NCI-H82 treated with DMSO at 0.1 percent for 48 hours (cell line): ENCODE data around the gene STK32B.
"Not testable (repeated sequence)": the region's sequence is repeated elsewhere in the genome, so short reads cannot be mapped to it uniquely, and the experiment has no call there.

Experiments used
- DNase-seq: peaks from one replicate; lab custom pipeline; 2025; ENCODE audit not compliant: unreplicated experiment; lab: John Stamatoyannopoulos, UW

Gene STK32B

GRCh38 chr4:5250536-5250935, 199.3 kb downstream of the STK32B start:
- DNase-seq = not testable (repeated sequence)

- no peak for DNase-seq
These were observed 205.1 kb downstream of the STK32B start for GRCh38 chr4:5256421-5256820.

DNA sequence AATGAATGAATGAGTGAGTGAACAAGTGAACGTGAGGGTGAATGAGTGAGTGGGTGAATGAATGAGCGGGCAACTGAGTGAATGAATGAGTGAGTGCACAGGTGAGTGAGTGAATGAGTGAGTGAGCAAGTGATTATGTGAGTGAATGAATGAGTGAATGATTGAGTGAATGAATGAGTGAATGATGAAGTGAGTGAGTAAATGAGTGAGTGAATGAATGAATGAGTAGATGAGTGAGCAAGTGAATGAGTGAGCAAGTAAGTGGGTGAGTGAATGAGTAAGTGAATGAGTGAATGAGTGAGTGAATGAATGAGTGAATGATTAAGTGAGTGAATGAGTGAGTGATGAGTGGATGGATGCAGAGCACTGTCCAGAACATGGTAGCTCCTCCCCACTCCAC, 205.8 kb downstream of the STK32B start:
- DNase-seq = no peak

DNA sequence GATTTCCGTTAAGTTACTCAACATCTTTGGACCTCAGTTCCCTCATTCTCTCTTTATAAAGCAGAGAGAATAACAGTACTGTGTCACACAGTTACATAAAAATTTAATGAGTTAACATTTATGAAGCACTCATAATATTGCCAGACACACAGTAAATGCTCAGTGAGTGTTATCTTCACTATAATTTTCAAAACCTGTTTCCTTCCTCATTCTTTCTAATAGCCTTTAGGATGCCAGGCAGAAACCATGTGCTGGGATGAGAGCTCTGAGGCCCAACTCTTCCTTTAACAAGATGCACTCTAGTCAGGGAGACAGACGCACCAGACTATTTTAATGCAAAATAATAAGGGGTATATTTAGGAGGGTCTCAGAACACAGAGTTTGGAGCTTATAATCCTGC, 208.2 kb downstream of the STK32B start:
- DNase-seq = no peak

DNA sequence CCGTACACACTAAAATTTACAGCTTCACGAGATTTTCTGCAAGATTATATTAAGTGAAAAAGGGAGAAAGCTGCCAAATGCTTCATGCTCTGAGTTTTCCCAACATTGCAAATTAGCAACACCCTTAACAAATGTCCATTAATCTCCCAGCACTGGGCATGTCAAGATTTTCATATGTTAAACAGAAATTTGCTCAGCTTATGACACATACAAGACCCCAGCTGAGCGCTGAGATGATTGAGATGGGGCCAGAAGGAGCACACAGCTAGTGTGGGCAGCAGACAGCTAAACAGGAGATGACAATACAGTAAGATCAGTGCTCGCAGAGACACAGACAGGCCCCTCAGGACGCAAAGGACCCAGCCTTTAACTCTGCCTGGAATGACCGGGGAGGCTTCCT, 208.8 kb downstream of the STK32B start:
- no peak for DNase-seq

DNA sequence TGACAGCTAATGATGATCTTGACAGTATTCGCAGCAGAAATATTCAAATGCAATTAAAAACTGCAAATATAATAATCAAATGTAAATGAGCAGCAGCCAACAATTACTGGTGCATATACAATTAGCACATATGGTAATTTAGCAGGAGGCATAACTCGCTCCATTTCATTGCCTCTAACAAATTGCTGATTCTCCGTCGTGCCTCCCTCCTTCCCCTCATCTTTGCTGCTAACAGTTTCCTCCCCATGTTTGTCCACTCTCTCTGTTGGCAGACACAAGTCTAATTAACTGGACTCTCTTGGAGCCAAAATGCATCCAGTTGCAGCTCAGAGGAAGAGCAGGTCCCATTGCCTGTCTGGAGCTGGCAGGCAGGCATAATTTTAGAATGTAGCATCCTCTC, 210.6 kb downstream of the STK32B start:
- DNase-seq = no peak

- DNase-seq = no peak
These were observed 215.7 kb downstream of the STK32B start for GRCh38 chr4:5266991-5267390.

GRCh38 chr4:5267408-5267807, 216.1 kb downstream of the STK32B start:
- DNase-seq = no peak

- DNase-seq = no peak
These were observed 225.3 kb downstream of the STK32B start for GRCh38 chr4:5276475-5277075.

GRCh38 chr4:5277079-5277478, 225.8 kb downstream of the STK32B start:
- DNase-seq = no peak

- no peak for DNase-seq
These were observed 226.9 kb downstream of the STK32B start for GRCh38 chr4:5278213-5278612.

- DNase-seq = not testable (repeated sequence)
These were observed 228.8 kb downstream of the STK32B start for GRCh38 chr4:5280069-5280468.

GRCh38 chr4:5280828-5281227, 229.5 kb downstream of the STK32B start:
- DNase-seq = no peak

- DNase-seq = no peak
These were observed 232.6 kb downstream of the STK32B start for GRCh38 chr4:5283837-5284236.

DNA sequence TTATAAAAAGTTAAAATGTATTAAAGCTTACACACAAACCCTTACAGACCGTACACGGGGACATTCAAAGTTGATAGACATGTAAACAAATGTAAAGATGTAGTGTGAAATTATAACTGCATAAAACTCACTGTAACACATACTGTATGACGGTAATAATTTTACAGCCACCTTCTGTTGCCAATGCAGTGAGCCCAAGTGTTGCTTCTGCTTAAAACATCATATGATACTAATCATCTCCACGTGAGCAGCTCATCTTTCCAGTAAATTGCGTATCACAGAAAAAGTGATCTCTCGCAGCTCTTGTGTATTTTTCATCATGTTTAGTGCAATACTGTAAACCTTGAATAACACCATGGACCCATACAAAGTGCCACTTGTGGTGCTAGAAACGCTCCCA, 233.2 kb downstream of the STK32B start:
- DNase-seq = no peak

DNA sequence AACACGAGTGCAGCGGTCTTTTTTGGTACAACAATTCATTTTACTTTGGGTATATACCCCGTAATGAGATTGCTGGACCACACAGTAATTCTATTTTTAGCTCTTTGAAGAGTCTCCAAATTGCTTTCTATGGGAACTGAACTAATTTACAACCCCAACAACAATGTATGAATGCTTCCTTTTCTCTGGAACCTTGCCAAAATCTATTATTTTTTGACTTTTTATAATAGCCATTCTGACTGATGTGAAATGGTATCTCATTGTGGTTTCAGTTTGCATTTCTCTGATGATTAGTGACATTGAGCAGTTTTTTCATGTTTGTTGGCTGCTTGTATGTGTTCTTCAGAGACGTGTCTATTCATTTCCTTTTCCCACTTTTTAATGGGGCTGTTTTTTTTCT, 240.8 kb downstream of the STK32B start:
- DNase-seq = no peak

DNA sequence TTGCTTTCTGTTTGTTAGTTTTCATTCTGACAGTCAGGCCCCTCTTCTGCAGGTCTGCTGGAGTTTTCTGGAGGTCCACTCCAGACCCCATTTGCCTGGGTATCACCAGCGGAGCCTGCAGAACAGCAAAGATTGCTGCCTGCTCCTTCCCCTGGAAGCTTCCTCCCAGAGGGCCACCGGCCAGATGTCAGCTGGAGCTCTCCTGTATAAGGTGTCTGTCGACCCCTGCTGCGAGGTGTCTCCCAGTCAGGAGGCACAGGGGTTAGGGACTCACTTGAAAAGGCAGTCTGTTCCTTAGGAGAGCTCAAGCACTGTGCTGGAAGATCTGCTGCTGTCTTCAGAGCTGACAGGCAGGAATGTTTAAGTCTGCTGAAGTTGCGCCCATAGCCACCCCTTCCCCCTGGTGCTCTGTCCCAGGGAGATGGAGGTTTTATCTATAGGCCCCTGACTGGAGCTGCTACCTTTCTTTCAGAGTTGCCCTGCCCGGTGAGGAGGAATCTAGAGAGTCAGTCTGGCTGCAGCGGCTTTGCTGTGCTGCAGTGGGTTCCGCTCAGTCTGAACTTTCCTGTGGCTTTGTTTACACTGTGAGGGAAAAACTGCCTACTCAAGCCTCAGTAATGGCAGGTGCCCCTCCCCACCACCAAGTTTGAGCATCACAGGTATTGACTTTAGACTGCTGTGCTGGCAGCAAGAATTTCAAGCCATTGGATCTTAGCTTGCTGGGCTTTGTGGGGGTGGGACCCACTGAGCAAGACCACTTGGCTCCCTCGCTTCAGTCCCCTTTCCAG, 246.9 kb downstream of the STK32B start:
- not testable (repeated sequence) for DNase-seq

DNA sequence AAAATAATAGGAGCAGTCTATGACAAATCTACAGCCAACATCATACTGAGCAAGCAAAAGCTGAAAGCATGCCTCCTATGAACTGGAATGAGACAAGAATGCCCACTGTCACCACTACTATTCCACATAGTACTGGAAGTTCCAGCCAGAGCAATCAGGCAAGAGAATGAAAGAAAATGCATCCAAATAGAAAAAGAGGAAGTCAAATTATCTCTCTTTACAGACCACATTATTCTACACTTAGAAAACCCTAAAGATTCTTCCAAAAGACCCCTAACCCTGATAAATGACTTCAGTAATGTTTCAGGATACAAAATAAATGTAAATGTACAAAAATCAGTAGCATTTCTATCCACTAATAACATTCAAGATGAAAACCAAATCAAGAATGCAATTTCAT, 249.0 kb downstream of the STK32B start:
- DNase-seq = no peak

GRCh38 chr4:5307928-5308327, 256.6 kb downstream of the STK32B start:
- no peak for DNase-seq

DNA sequence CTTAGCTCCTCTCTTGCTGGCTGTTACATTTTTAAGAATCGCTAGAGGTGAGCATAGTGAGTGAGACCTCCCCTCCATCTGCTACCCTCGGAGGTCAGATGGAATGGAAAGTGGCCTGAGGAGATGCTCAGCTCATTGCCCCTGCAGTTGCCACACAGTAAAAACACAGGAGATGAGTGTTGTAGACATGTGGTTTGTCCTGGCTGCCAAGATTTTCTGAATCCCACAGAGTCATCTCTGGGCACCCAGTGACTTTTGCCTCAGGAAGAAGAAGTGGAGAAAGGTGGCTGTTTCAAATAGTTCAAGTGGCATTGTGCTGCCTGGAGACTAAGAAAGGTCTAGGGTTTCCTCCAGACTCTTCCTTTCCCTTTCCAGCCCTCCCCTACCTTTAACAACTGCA, 271.0 kb downstream of the STK32B start:
- no peak for DNase-seq

GRCh38 chr4:5330339-5330989, 279.2 kb downstream of the STK32B start:
- DNase-seq = no peak

GRCh38 chr4:5337731-5338130, 286.5 kb downstream of the STK32B start:
- DNase-seq = no peak
